Gastroesophageal sphincter (tissue), 4 donors: Measurements from ENCODE around the gene MYO1B. TPM values are rescaled to one million over a fixed set of nuclear protein-coding genes. Genes with fewer than 3 reads are reported as not detected.
A peak's percentile ranks its signal among the peaks of the same experiment; 100 is the strongest.

Experiments
- ATAC-seq: fragments of 150-250 bp; one replicate; pipeline ENCODE4 v1.9.1; 2016; ENCODE audit warnings: mild to moderate bottlenecking, moderate library complexity
- H3K27ac ChIP-seq, 4 donors: fragments of 200-600 bp; sonication (generic) in 3 of 4; 1 replicate in 3 of 4; 2 replicates in 1 of 4; pipeline ENCODE4 v1.5.1; 2016 to 2019
- H3K27me3 ChIP-seq: fragments of 200-600 bp; sonication (generic); one replicate; pipeline ENCODE4 v1.5.1; 2019
- H3K36me3 ChIP-seq, 2 donors: fragments of 200-600 bp; sonication (generic); one replicate each; pipeline ENCODE4 v1.5.1; 2019; ENCODE audit warnings: control low read depth in 1 of 2
- H3K4me1 ChIP-seq, 3 donors: fragments of 200-600 bp; sonication (generic); 1 replicate in 2 of 3; 2 replicates in 1 of 3; pipeline ENCODE4 v1.5.1; 2016 to 2019; ENCODE audit warnings: control low read depth in 2 of 3
- H3K4me3 ChIP-seq, 2 donors: fragments of 200-600 bp; sonication (generic); one replicate each; pipeline ENCODE4 v1.5.1; 2019; ENCODE audit warnings: mild to moderate bottlenecking in 1 of 2, moderate library complexity in 1 of 2
- H3K9me3 ChIP-seq, 3 donors: fragments of 200-600 bp; sonication (generic); one replicate each; pipeline ENCODE4 v1.5.1; 2017 to 2019; ENCODE audit warnings: control low read depth in 2 of 3
- CTCF ChIP-seq, 4 experiments: fragments of 200-600 bp in 2 of 4; fragments of 450-650 bp in 2 of 4; sonication (generic) in 1 of 4; IDR thresholded peaks; one replicate each; pipeline ENCODE4 v1.5.1; 2017 to 2019; ENCODE audit warnings: antibody characterized with exemption in 4 of 4, mild to moderate bottlenecking in 2 of 4, moderate library complexity in 2 of 4
- EP300 ChIP-seq: sonication (generic); formaldehyde crosslinking; IDR thresholded peaks from one replicate; pipeline ENCODE4 v1.6.1; 2017; ENCODE audit warnings: antibody characterized with exemption, mild to moderate bottlenecking
- POLR2A ChIP-seq, 2 donors: fragments of 450-650 bp; IDR thresholded peaks; one replicate each; pipeline ENCODE4 v1.6.1; 2017; ENCODE audit warnings: antibody characterized with exemption in 2 of 2, mild to moderate bottlenecking in 2 of 2, moderate library complexity in 1 of 2
- POLR2AphosphoS5 ChIP-seq: sonication (generic); formaldehyde crosslinking; IDR thresholded peaks from one replicate; pipeline ENCODE4 v1.6.1; 2017; ENCODE audit warnings: antibody characterized with exemption
- WGBS, 2 donors: methylation state at CpG; one replicate each; pipeline ENCODE4 v1.1.5; 2018; ENCODE audit warnings: low coverage in 1 of 2; 5-methylcytosine and 5-hydroxymethylcytosine counted together
- total RNA-seq, 4 donors: library from RNA; depleted of rRNA; stranded (reverse); fragments of >200 nt; gene quantifications; one replicate each; pipeline ENCODE4 v1.1.0, GENCODE V29; 2016

MYO1B gene
- total RNA-seq, result 10 to 100 TPM; 17.3 to 45.0 (median 21.0) TPM

GRCh38 chr2:191245046-191245868 lies at the start of gene MYO1B:
MYO1B (plus strand) TSS chr2:191245404; CDS start chr2:191276896, 31,492 bp downstream.
- TF ChIP-seq POLR2AphosphoS5 (peak; percentile 23), EP300 (no peak), CTCF (IDR thresholded peaks at IDR 0.05) (peak in 2 of 4 experiments; percentile 43 to 75), POLR2A (IDR thresholded peaks at IDR 0.05) (peak in 1 of 2 donors; percentile 59)
- peak; percentile 77 for ATAC-seq
- Histone ChIP-seq H3K9me3 (no peaks in the 10 kb centered on the region), H3K27ac (peak within 1 kb of the TSS in 3 of 4 donors; percentile 67 to 82 (median 81)), H3K4me3 (peak within 1 kb of the TSS; percentile 53 to 82), H3K36me3 (no peaks in the 10 kb centered on the region), H3K4me1 (peaks cover 0 to 50% (median 10%) of the 10 kb centered on the region in 3 donors), H3K27me3 (peaks cover 4% of the 10 kb centered on the region)
- no CpG with 5 or more reads among the region's 112 CpGs for WGBS, 2 donors

DNA sequence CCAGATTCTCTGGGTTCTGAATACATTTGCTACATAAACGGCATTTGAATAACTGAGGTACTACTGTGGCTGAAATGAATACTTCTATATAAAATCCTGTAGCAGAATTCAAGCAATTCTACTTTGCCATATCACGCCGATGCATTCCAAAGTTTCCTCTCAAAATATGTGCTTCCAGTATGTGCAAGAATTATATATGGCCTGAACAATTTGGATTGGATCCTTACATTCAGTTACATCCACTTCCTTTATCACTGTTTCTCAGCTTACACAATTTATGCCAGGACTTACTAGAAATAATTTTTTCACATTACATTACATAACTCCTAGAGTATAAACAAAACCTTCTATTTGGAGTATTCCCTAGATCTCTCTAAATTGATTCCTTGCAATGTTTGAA lies 48.1 kb upstream of the MYO1B start:
- no peaks in the 10 kb centered on the region for H3K36me3 ChIP-seq
- H3K27ac ChIP-seq, result no peak overlapping the region
- 73 to 83% methylated on average over 3 of the region's 3 CpGs for WGBS, 2 donors
- TF ChIP-seq POLR2A (IDR thresholded peaks at IDR 0.05), result no peak
- no peak for TF ChIP-seq EP300
- no peak for TF ChIP-seq CTCF (IDR thresholded peaks at IDR 0.05)
- no peak for TF ChIP-seq POLR2AphosphoS5
- no peak overlapping the region for H3K4me3 ChIP-seq
- no peak for ATAC-seq
- H3K9me3 ChIP-seq, result no peaks in the 10 kb centered on the region
- no peaks in the 10 kb centered on the region for H3K4me1 ChIP-seq
- no peaks in the 10 kb centered on the region for H3K27me3 ChIP-seq

- H3K4me3 ChIP-seq, result no peak overlapping the region
- peaks cover 0 to 5% (median 0%) of the 10 kb centered on the region in 3 donors for H3K4me1 ChIP-seq
- H3K27me3 ChIP-seq, result no peaks in the 10 kb centered on the region
- 88% methylated on average over 4 of the region's 4 CpGs; no CpG with 5 or more reads in 1 of the 2 donors for WGBS, 2 donors
- H3K9me3 ChIP-seq, result peaks cover 0 to 6% (median 0%) of the 10 kb centered on the region in 3 donors
- H3K27ac ChIP-seq, result no peak overlapping the region
- H3K36me3 ChIP-seq, result no peaks in the 10 kb centered on the region
- no peak for TF ChIP-seq POLR2A (IDR thresholded peaks at IDR 0.05)
- no peak for TF ChIP-seq EP300
- TF ChIP-seq CTCF (IDR thresholded peaks at IDR 0.05), result no peak
- TF ChIP-seq POLR2AphosphoS5, result no peak
- ATAC-seq, result no peak
Measured at GRCh38 chr2:191198271-191198670, 46.9 kb upstream of the MYO1B start.

- H3K4me1 ChIP-seq, result peaks cover 0 to 5% (median 0%) of the 10 kb centered on the region in 3 donors
- no peak overlapping the region for H3K27ac ChIP-seq
- 85 to 86% methylated on average over 2 to 4 of the region's 6 CpGs for WGBS, 2 donors
- no peaks in the 10 kb centered on the region for H3K27me3 ChIP-seq
- ATAC-seq, result no peak
- TF ChIP-seq POLR2A (IDR thresholded peaks at IDR 0.05) (no peak), EP300 (no peak)
- H3K4me3 ChIP-seq, result no peak overlapping the region
- H3K36me3 ChIP-seq, result no peaks in the 10 kb centered on the region
- H3K9me3 ChIP-seq, result peaks cover 0 to 7% (median 0%) of the 10 kb centered on the region in 3 donors
Measured at GRCh38 chr2:191199929-191200512, 45.2 kb upstream of the MYO1B start.

DNA sequence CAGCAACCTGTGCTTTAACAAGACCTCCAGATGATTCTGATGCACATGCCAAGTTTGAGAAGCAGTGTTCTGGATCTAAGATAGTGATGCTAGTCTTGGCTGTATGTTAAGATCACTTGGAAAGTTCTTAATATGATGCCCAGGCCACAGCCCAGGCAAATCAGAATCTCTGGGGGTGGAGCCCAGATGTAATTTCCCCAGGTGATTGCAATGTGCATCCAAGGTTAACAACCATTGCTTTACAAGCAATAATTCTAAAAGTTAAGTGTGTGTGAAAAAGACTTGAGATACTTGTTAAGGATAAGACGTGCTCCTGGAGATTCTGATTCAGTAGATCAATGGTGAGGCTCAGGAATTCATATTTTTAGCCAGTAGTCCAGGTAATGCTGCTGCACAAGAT lies 44.3 kb upstream of the MYO1B start:
- no peaks in the 10 kb centered on the region for H3K36me3 ChIP-seq
- no peak overlapping the region for H3K27ac ChIP-seq
- H3K4me3 ChIP-seq, result no peak overlapping the region
- no peak for ATAC-seq
- peaks cover 0 to 5% (median 0%) of the 10 kb centered on the region in 3 donors for H3K4me1 ChIP-seq
- peaks cover 0 to 7% (median 0%) of the 10 kb centered on the region in 3 donors for H3K9me3 ChIP-seq
- TF ChIP-seq CTCF (IDR thresholded peaks at IDR 0.05) (no peak), POLR2AphosphoS5 (no peak), POLR2A (IDR thresholded peaks at IDR 0.05) (no peak), EP300 (no peak)
- no peaks in the 10 kb centered on the region for H3K27me3 ChIP-seq
- 90% methylated on average over 1 of the region's 1 CpG; no CpG with 5 or more reads in 1 of the 2 donors for WGBS, 2 donors
